ENCODE measurements around the gene PROS1. TPM values are rescaled to one million over a fixed set of nuclear protein-coding genes. Genes with fewer than 3 reads are reported as not detected.

PROS1 gene
- total RNA-seq, 4 donors from 2014 or later: 10.6 to 26.0 (median 20.5) TPM

- Histone ChIP-seq H3K4me1 (no peaks in the 10 kb centered on the region), H3K4me3 (no peak overlapping the region), H3K9me3 (no peaks in the 10 kb centered on the region), H3K27me3 (no peaks in the 10 kb centered on the region), H3K27ac (no peak overlapping the region), H3K36me3 (peaks cover 5% of the 10 kb centered on the region)
- DNase-seq (ENCODE audit: low spot score in 2 of 2): no peak
- TF ChIP-seq POLR2A (IDR thresholded peaks at IDR 0.05) (no peak), POLR2AphosphoS5 (IDR thresholded peaks at IDR 0.05) (no peak), EP300 (IDR thresholded peaks at IDR 0.05) (no peak)
- TF ChIP-seq, protein P1, sequence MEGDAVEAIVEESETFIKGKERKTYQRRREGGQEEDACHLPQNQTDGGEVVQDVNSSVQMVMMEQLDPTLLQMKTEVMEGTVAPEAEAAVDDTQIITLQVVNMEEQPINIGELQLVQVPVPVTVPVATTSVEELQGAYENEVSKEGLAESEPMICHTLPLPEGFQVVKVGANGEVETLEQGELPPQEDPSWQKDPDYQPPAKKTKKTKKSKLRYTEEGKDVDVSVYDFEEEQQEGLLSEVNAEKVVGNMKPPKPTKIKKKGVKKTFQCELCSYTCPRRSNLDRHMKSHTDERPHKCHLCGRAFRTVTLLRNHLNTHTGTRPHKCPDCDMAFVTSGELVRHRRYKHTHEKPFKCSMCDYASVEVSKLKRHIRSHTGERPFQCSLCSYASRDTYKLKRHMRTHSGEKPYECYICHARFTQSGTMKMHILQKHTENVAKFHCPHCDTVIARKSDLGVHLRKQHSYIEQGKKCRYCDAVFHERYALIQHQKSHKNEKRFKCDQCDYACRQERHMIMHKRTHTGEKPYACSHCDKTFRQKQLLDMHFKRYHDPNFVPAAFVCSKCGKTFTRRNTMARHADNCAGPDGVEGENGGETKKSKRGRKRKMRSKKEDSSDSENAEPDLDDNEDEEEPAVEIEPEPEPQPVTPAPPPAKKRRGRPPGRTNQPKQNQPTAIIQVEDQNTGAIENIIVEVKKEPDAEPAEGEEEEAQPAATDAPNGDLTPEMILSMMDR (IDR thresholded peaks at IDR 0.05): no peak
- WGBS: 67% methylated on average over 1 of the region's 1 CpG
Measured at GRCh38 chr3:94001191-94001590, 27.5 kb upstream of the PROS1 start.

- no peak overlapping the region for H3K27ac ChIP-seq
- H3K27me3 ChIP-seq: no peaks in the 10 kb centered on the region
- TF ChIP-seq POLR2A (IDR thresholded peaks at IDR 0.05): no peak
- no peak for TF ChIP-seq EP300 (IDR thresholded peaks at IDR 0.05)
- TF ChIP-seq, protein P1 (IDR thresholded peaks at IDR 0.05): no peak
- no peak for TF ChIP-seq POLR2AphosphoS5 (IDR thresholded peaks at IDR 0.05)
- no peaks in the 10 kb centered on the region for H3K9me3 ChIP-seq
- peaks cover 5% of the 10 kb centered on the region for H3K36me3 ChIP-seq
- no peak overlapping the region for H3K4me3 ChIP-seq
- H3K4me1 ChIP-seq: no peaks in the 10 kb centered on the region
- no peak for DNase-seq (ENCODE audit: low spot score in 2 of 2)
- WGBS: 85% methylated on average over 3 of the region's 3 CpGs
Measured at GRCh38 chr3:93994056-93994455, 20.4 kb upstream of the PROS1 start.

DNA sequence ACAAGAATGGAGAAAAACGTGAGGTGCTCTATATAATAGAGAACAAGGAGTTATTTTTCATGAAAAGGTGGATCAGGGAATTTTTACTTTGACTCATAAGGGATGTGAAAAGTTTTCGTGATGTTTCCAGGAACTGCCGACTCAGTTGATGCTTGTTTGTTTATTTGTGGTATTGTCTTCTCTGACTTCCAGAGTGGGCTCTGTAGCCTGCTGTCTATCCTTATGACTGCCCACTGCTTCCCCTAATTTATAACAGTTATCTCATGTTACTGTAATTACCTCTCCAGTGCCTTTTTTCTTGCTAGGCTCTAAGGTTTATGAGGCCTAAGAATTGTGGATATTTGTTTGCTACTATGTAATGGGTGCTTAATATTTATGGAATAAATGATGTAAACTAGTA is 18.5 kb upstream of the PROS1 start:
- H3K36me3 ChIP-seq: no peaks in the 10 kb centered on the region
- no peak overlapping the region for H3K4me3 ChIP-seq
- 84% methylated on average over 3 of the region's 3 CpGs for WGBS
- no peaks in the 10 kb centered on the region for H3K9me3 ChIP-seq
- no peak for DNase-seq (ENCODE audit: low spot score in 2 of 2)
- no peaks in the 10 kb centered on the region for H3K4me1 ChIP-seq
- H3K27ac ChIP-seq: no peak overlapping the region
- TF ChIP-seq, protein P1 (IDR thresholded peaks at IDR 0.05): no peak
- TF ChIP-seq POLR2A (IDR thresholded peaks at IDR 0.05) (no peak), POLR2AphosphoS5 (IDR thresholded peaks at IDR 0.05) (no peak), EP300 (IDR thresholded peaks at IDR 0.05) (no peak)
- H3K27me3 ChIP-seq: no peaks in the 10 kb centered on the region

GRCh38 chr3:93991631-93992030 is 17.9 kb upstream of the PROS1 start:
- no peak for DNase-seq (ENCODE audit: low spot score in 2 of 2)
- H3K27ac ChIP-seq: no peak overlapping the region
- TF ChIP-seq POLR2AphosphoS5 (IDR thresholded peaks at IDR 0.05): no peak
- TF ChIP-seq EP300 (IDR thresholded peaks at IDR 0.05): no peak
- no peak for TF ChIP-seq POLR2A (IDR thresholded peaks at IDR 0.05)
- TF ChIP-seq, protein P1 (IDR thresholded peaks at IDR 0.05): no peak
- no peaks in the 10 kb centered on the region for H3K9me3 ChIP-seq
- WGBS: 89% methylated on average over 2 of the region's 2 CpGs
- no peaks in the 10 kb centered on the region for H3K36me3 ChIP-seq
- no peaks in the 10 kb centered on the region for H3K4me1 ChIP-seq
- no peaks in the 10 kb centered on the region for H3K27me3 ChIP-seq
- no peak overlapping the region for H3K4me3 ChIP-seq

- Histone ChIP-seq H3K36me3 (no peaks in the 10 kb centered on the region), H3K4me3 (no peak overlapping the region), H3K27me3 (no peaks in the 10 kb centered on the region), H3K27ac (no peak overlapping the region), H3K9me3 (no peaks in the 10 kb centered on the region), H3K4me1 (no peaks in the 10 kb centered on the region)
- no peak for DNase-seq (ENCODE audit: low spot score in 2 of 2)
- TF ChIP-seq POLR2A (IDR thresholded peaks at IDR 0.05) (no peak), EP300 (IDR thresholded peaks at IDR 0.05) (no peak), POLR2AphosphoS5 (IDR thresholded peaks at IDR 0.05) (no peak)
- TF ChIP-seq, protein P1 (IDR thresholded peaks at IDR 0.05): no peak
- 89% methylated on average over 3 of the region's 3 CpGs for WGBS
Measured at GRCh38 chr3:93989241-93989640, 15.5 kb upstream of the PROS1 start.

Data from suprapubic skin (tissue), 4 donors.